ENCODE measurements around the gene TBC1D7. TPM values are rescaled to one million over a fixed set of nuclear protein-coding genes. Genes with fewer than 3 reads are reported as not detected.
"Not testable (repeated sequence)": the region's sequence is repeated elsewhere in the genome, so short reads cannot be mapped to it uniquely, and the experiment has no call there.

TBC1D7 gene
- total and polyA plus RNA-seq, 5 experiments from 2014 or later: 11.8 to 19.2 (median 17.1) TPM

DNA sequence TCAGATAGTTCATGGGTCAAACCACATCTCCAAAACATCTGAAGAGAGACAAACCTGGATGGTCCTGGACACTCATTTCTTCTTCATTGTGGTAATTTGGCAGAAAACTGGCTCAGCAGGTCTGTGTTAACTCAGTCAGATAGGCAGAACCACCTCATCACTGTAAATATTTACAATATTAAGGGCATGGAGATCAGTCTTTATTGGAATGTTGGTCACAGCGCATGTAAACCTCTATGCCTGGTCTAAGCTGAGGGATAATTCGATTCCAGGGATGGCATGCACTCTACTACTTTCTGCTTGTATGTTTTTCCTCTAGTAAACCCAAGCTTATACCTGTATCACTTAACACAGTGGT is 4.0 kb upstream of the TBC1D7 start:
- Mint-ChIP-seq H3K27ac (no peak overlapping the region), H3K36me3 (no peaks in the 10 kb centered on the region)

DNA sequence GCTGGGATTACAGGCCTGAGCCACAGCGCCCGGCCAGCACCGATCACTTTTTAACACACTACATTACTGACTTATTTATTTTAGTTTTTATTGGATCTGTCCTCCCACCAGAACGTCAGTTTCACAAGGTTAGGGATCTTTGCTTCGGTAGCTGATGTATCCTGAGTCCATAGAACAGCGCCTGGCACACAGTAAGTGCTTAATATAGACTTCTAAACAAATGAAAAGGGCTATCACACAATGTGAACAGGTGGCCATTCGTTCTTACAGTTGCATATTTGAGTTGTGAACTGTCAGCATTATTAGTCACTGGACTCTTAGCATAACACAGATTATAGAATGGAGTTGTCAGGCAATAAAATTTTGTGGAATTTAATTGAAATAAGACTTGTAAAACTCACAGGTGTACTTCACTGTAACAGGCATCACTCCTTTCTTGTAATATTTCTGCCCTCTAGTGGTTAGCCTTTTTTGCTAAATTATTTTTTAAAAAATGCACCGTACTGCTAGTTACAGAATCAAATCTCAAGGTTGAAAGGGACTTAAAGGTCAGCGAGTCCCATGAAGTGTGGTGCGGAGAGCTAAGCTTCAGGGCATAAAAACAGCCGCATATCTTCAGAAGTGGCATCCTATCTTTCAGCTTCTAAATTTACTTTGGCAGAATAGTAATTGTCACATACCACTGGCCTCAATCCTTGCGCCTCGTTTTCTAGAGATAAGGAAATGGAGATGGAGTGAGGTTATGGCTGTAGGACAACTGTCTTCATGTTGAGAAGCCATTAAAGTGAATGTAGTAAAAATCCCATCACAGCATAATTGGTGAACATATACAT is 3.4 kb upstream of the TBC1D7 start:
- Mint-ChIP-seq H3K9me3 (no peaks in the 10 kb centered on the region), H3K4me3 (no peak overlapping the region), H3K27ac (peak overlapping the region in 1 of 10 donors; percentile 46), H3K27me3 (no peaks in the 10 kb centered on the region), H3K36me3 (no peaks in the 10 kb centered on the region), H3K4me1 (peaks cover 0 to 26% (median 18%) of the 10 kb centered on the region in 4 donors)
- POLR2A ChIA-PET: interaction anchor here (0.5 kb wide), 1 partner anchor 394 kb away, joined by 6 read pairs; no protein-coding TSS in a partner anchor
- peak in 3 of 10 donors; percentile 42 to 51 (median 45) for DNase-seq
- no peak for ATAC-seq

More for the DNA sequence above, 4.0 kb upstream of the TBC1D7 start:
- ATAC-seq (no peak), DNase-seq (no peak)
- H3K4me3 Mint-ChIP-seq: no peak overlapping the region
- POLR2A ChIA-PET: no interaction called here
- peaks cover 0 to 24% (median 17%) of the 10 kb centered on the region in 4 donors for H3K4me1 Mint-ChIP-seq
- H3K27me3 Mint-ChIP-seq: no peaks in the 10 kb centered on the region
- H3K9me3 Mint-ChIP-seq: no peaks in the 10 kb centered on the region

DNA sequence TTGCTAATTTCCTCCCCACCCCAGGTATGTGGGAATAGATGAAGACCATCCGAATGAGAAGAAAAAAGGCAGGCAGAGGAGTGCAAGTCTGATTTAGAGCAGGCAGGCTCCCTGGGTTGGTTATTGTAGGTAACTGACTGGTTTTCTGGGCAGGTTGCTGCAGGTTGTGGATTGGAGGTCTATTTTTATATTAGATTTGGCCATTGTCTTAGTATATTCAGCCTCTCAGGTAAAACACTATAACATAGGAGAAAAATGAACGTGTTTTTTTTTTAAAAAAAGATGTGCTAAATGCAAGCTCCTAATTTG is 492 bp upstream of the TBC1D7 start:
- ATAC-seq: no peak
- DNase-seq: no peak
- Mint-ChIP-seq H3K36me3 (peaks cover 6 to 21% (median 9%) of the 10 kb centered on the region in 3 donors), H3K9me3 (no peaks in the 10 kb centered on the region), H3K4me3 (peak overlapping the region; percentile 90 to 97 (median 96)), H3K27ac (peak overlapping the region; percentile 95 to 99 (median 98)), H3K4me1 (peaks cover 2 to 31% (median 19%) of the 10 kb centered on the region in 4 donors), H3K27me3 (no peaks in the 10 kb centered on the region)
- POLR2A ChIA-PET: interaction anchor here (1.1 to 2.1 kb wide), 7 partner anchors 9 to 485 kb away, joined by 3 to 17 read pairs (median 7); partner anchors contain the start of genes MCUR1, NOL7, RANBP9 and SIRT5

DNA sequence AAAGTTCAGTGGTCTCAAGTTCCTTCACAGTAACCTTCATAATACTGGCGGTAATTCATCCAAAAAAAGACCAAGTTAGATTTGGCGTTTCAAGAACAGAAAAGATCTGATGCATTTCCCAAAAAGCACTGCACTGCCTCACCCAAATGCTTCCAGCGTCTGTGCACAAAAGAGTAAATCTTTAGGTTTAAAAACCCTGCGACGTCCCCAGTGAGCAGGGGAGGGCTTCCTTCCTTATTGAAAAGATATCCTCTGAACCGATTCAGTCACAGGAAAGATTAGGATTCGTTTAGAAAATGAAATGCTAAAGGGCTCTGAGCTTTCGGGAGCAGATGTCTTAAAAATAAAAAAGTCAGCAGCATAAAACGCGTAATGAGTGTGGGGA is 654 bp downstream of the TBC1D7 start:
- peaks cover 6 to 30% (median 9%) of the 10 kb centered on the region in 3 donors for H3K36me3 Mint-ChIP-seq
- no peaks in the 10 kb centered on the region for H3K27me3 Mint-ChIP-seq
- no peaks in the 10 kb centered on the region for H3K9me3 Mint-ChIP-seq
- H3K27ac Mint-ChIP-seq: peak overlapping the region; percentile 93 to 99 (median 98)
- H3K4me3 Mint-ChIP-seq: peak overlapping the region; percentile 88 to 97 (median 96)
- ATAC-seq: peak; percentile 2 to 16
- POLR2A ChIA-PET: interaction anchor here (1.1 to 2.1 kb wide), 4 partner anchors 10 to 288 kb away, joined by 3 to 17 read pairs (median 10); partner anchors contain the start of genes NOL7 and SIRT5
- H3K4me1 Mint-ChIP-seq: peaks cover 2 to 31% (median 19%) of the 10 kb centered on the region in 4 donors
- DNase-seq: no peak

GRCh38 chr6:13326031-13326586 is 2.2 kb downstream of the TBC1D7 start:
- H3K4me3 Mint-ChIP-seq: peak overlapping the region in 3 of 10 donors; percentile 22 to 96 (median 56)
- H3K9me3 Mint-ChIP-seq, ATAC-seq, DNase-seq, POLR2A ChIA-PET, H3K27me3 Mint-ChIP-seq, H3K27ac Mint-ChIP-seq: not testable (repeated sequence)
- H3K36me3 Mint-ChIP-seq: peaks cover 6 to 46% (median 14%) of the 10 kb centered on the region in 3 donors
- H3K4me1 Mint-ChIP-seq: peaks cover 3 to 31% (median 19%) of the 10 kb centered on the region in 4 donors

- Mint-ChIP-seq H3K36me3 (peaks cover 28 to 94% (median 42%) of the 10 kb centered on the region in 3 donors), H3K4me3 (no peak overlapping the region), H3K4me1 (peaks cover 0 to 2% (median under 1%) of the 10 kb centered on the region in 4 donors), H3K9me3 (no peaks in the 10 kb centered on the region), H3K27ac (no peak overlapping the region), H3K27me3 (no peaks in the 10 kb centered on the region)
- no peak for ATAC-seq
- DNase-seq: no peak
- POLR2A ChIA-PET: interaction anchor here (0.6 kb wide), 1 partner anchor 1296 kb away, joined by 4 read pairs; no protein-coding TSS in a partner anchor
These were observed 8.3 kb downstream of the TBC1D7 start for GRCh38 chr6:13319891-13320564.

DNA sequence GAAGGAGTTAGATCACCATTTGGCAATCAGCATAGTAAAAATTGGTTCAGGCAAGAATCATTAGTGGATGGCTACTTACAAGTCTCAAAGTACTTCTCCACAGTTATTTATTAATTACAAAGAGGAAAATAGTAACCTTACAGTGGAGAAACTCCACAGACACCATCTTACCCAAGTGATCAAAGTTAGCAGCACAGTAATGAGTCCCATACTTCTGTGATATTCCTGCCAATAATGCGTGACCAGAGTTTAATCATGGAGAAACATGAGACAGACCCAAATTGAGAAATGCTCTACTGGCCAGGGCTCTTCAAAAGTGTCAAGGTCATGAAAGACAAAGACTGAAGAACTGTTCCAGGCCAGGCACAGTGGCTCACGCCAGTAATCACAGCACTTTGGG is 9.5 kb downstream of the TBC1D7 start:
- Mint-ChIP-seq H3K4me3 (no peak overlapping the region), H3K36me3 (peaks cover 20 to 93% (median 44%) of the 10 kb centered on the region in 3 donors), H3K27ac (no peak overlapping the region), H3K9me3 (no peaks in the 10 kb centered on the region), H3K4me1 (peaks cover 0 to 2% (median 0%) of the 10 kb centered on the region in 4 donors), H3K27me3 (no peaks in the 10 kb centered on the region)
- POLR2A ChIA-PET: interaction anchor here (0.7 kb wide), 1 partner anchor 9 kb away, joined by 3 read pairs; no protein-coding TSS in a partner anchor
- DNase-seq (no peak), ATAC-seq (no peak)

DNA sequence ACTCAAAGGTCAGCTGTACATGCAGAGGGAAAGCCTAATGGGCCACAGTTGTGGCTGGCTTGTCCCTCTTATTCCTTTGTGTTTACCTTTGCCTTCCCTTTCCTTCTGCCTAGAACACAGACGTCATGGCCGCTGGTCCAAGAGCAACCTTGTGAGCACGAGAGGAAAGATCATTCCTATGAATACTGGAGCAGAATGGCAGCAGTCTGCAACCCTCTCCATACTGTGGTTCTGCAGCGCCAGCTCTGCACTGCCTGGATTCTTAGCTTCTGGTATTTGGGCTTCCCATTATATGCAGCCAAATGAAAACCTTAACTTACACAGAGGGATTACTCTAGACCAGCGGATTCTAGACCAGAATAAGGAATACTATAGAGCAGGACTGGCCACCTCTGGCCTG is 12.4 kb downstream of the TBC1D7 start:
- POLR2A ChIA-PET: interaction anchor here (0.6 kb wide), 1 partner anchor 15 kb away, joined by 3 read pairs; no protein-coding TSS in a partner anchor
- H3K27ac Mint-ChIP-seq: peak overlapping the region in 2 of 10 donors; percentile 47 to 57

GRCh38 chr6:13314806-13315205 is 13.5 kb downstream of the TBC1D7 start:
- Mint-ChIP-seq H3K4me3 (no peak overlapping the region), H3K27me3 (no peaks in the 10 kb centered on the region), H3K4me1 (peaks cover 0 to 2% (median 0%) of the 10 kb centered on the region in 4 donors), H3K36me3 (peaks cover 10 to 93% (median 47%) of the 10 kb centered on the region in 3 donors), H3K9me3 (no peaks in the 10 kb centered on the region), H3K27ac (no peak overlapping the region)
- ATAC-seq (no peak), DNase-seq (no peak)
- POLR2A ChIA-PET: no interaction called here

More for the DNA sequence above, 12.4 kb downstream of the TBC1D7 start:
- H3K9me3 Mint-ChIP-seq: no peaks in the 10 kb centered on the region
- H3K4me3 Mint-ChIP-seq: no peak overlapping the region
- peaks cover 13 to 93% (median 56%) of the 10 kb centered on the region in 3 donors for H3K36me3 Mint-ChIP-seq
- peaks cover 0 to 2% (median 0%) of the 10 kb centered on the region in 4 donors for H3K4me1 Mint-ChIP-seq
- ATAC-seq (no peak), DNase-seq (no peak)
- no peaks in the 10 kb centered on the region for H3K27me3 Mint-ChIP-seq

DNA sequence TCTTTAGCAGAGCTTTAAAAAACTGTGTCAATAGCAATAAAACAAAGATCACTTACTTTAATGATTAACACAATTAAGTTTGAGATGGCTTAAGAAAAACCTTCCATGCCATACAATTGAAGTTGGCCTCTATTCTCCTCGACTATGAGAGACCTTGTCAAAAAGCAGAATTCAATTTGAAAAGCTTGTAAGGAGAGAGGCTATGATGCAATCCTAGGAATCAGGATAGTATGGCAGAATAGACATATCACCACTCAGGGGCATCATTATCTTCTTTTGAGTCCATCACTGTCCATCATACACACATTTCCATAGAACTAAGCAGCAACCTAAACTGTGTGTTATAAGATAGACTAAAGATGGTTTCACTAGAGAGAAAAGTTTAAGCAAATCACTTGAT is 17.2 kb downstream of the TBC1D7 start:
- Mint-ChIP-seq H3K36me3 (peaks cover 6 to 92% (median 56%) of the 10 kb centered on the region in 3 donors), H3K4me1 (peaks cover 0 to 9% (median 2%) of the 10 kb centered on the region in 4 donors), H3K9me3 (no peaks in the 10 kb centered on the region), H3K4me3 (no peak overlapping the region), H3K27ac (no peak overlapping the region), H3K27me3 (no peaks in the 10 kb centered on the region)
- POLR2A ChIA-PET: no interaction called here
- ATAC-seq: no peak
- no peak for DNase-seq

DNA sequence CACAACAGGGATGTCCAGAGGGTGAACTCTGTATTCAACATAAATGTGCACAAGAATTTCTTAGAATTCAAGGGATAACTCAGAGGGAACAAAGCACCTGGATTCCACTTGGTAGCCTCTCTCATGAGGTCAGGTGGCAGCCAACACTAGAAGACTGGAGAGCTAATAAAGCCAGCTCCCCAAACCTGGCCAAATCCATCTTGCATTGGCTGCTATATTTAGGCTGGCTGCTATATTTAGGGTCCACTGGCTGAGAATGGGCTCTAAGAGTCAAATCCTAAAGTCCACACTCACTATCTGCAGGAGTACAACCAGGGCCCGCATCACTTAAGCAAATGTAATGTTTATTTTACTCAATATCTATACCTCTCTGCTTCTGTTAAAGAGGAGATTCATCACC is 20.0 kb downstream of the TBC1D7 start:
- peaks cover 0 to 32% (median 3%) of the 10 kb centered on the region in 4 donors for H3K4me1 Mint-ChIP-seq

GRCh38 chr6:13307508-13307995 is 20.8 kb downstream of the TBC1D7 start:
- ATAC-seq: no peak
- no peaks in the 10 kb centered on the region for H3K27me3 Mint-ChIP-seq
- H3K9me3 Mint-ChIP-seq: no peaks in the 10 kb centered on the region
- H3K4me3 Mint-ChIP-seq: no peak overlapping the region
- no peak for DNase-seq
- POLR2A ChIA-PET: interaction anchor here (0.6 kb wide), 1 partner anchor 50 kb away, joined by 4 read pairs; no protein-coding TSS in a partner anchor
- H3K27ac Mint-ChIP-seq: peak overlapping the region in 2 of 10 donors; percentile 31 to 60
- H3K36me3 Mint-ChIP-seq: peaks cover 6 to 90% (median 49%) of the 10 kb centered on the region in 3 donors
- peaks cover 0 to 40% (median 7%) of the 10 kb centered on the region in 4 donors for H3K4me1 Mint-ChIP-seq

More for the DNA sequence above, 20.0 kb downstream of the TBC1D7 start:
- Mint-ChIP-seq H3K27ac (peak overlapping the region in 1 of 10 donors; percentile 49), H3K27me3 (no peaks in the 10 kb centered on the region), H3K36me3 (peaks cover 1 to 90% (median 49%) of the 10 kb centered on the region in 3 donors), H3K4me3 (no peak overlapping the region), H3K9me3 (no peaks in the 10 kb centered on the region)
- ATAC-seq (no peak), DNase-seq (no peak)
- POLR2A ChIA-PET: interaction anchor here (1.0 kb wide), 1 partner anchor 9 kb away, joined by 3 read pairs; no protein-coding TSS in a partner anchor
